Vagina (tissue), 2 donors: ENCODE data around the gene ZNF783.

Experiments used
- POLR2A ChIP-seq, 2 donors: fragments of 450-650 bp; IDR thresholded peaks; one replicate each; pipeline ENCODE4 v1.6.1; 2017; ENCODE audit warnings: antibody characterized with exemption in 2 of 2, mild to moderate bottlenecking in 2 of 2, moderate library complexity in 2 of 2
- TF ChIP-seq, protein P1 (sequence below), 3 experiments: fragments of 450-650 bp in 2 of 3; fragments of 200-600 bp in 1 of 3; sonication (generic) in 1 of 3; IDR thresholded peaks; one replicate each; pipeline ENCODE4 v1.5.1; 2017 to 2019; ENCODE audit warnings: antibody characterized with exemption in 3 of 3, mild to moderate bottlenecking in 2 of 3, moderate library complexity in 2 of 3

DNA sequence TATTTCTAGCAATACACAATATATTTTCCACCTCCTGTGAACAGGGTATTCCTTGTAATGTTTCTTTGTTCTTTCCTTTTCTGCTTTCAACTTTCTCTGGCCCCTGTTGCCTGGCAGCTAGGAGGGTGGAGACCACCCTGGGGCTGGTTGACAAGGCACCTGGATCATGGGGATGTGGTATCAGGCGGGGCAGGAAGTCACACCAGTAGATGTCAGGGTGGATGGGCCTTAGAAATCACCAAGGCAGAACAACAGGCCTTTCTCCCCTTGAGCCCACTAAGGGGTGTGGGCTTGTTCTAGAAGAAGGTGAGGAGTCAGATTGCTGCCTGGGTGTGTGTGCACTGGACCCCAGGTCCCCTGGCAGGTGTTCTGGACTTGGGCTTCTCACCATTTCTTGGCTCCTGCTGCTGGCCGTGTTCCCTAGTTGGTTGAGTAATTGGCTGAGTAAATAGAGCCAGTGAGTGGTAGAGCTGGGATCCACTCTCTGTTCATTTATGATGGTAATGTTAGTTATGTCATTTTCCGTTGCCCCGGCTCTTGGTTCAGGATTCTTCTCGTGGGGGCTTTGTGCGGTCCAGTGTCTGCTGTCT lies 24.9 kb downstream of the ZNF783 start:
- TF ChIP-seq, protein P1, sequence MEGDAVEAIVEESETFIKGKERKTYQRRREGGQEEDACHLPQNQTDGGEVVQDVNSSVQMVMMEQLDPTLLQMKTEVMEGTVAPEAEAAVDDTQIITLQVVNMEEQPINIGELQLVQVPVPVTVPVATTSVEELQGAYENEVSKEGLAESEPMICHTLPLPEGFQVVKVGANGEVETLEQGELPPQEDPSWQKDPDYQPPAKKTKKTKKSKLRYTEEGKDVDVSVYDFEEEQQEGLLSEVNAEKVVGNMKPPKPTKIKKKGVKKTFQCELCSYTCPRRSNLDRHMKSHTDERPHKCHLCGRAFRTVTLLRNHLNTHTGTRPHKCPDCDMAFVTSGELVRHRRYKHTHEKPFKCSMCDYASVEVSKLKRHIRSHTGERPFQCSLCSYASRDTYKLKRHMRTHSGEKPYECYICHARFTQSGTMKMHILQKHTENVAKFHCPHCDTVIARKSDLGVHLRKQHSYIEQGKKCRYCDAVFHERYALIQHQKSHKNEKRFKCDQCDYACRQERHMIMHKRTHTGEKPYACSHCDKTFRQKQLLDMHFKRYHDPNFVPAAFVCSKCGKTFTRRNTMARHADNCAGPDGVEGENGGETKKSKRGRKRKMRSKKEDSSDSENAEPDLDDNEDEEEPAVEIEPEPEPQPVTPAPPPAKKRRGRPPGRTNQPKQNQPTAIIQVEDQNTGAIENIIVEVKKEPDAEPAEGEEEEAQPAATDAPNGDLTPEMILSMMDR (IDR thresholded peaks at IDR 0.05), result no peak
- no peak for TF ChIP-seq POLR2A (IDR thresholded peaks at IDR 0.05)
